ENCODE results near the gene KLHL30.
A peak's percentile ranks its signal among the peaks of the same experiment; 100 is the strongest.

KLHL30 gene

GRCh38 chr2:238116298-238117198, 21.9 kb upstream of the KLHL30 start:
- peak in 3 of 10 donors; percentile 36 to 74 (median 46) for DNase-seq
- intact Hi-C loops (cut with DNase I): no loop called here

GRCh38 chr2:238117199-238118154, 21.0 kb upstream of the KLHL30 start:
- DNase-seq: peak in 3 of 10 donors; percentile 47 to 63 (median 52)
- intact Hi-C loops (cut with DNase I): no loop called here

- DNase-seq: peak in 3 of 10 donors; percentile 55 to 78 (median 60)
- intact Hi-C loops (cut with DNase I): no loop called here
These were observed 18.6 kb upstream of the KLHL30 start for GRCh38 chr2:238119756-238120462.

GRCh38 chr2:238120463-238121298, 17.8 kb upstream of the KLHL30 start:
- peak in 3 of 10 donors; percentile 57 to 69 (median 61) for DNase-seq
- intact Hi-C loops (cut with DNase I): no loop called here

- intact Hi-C loops (cut with DNase I): no loop called here
- peak in 3 of 10 donors; percentile 48 to 70 (median 59) for DNase-seq
These were observed 16.8 kb upstream of the KLHL30 start for GRCh38 chr2:238121511-238122286.

GRCh38 chr2:238122287-238123217, 15.9 kb upstream of the KLHL30 start:
- intact Hi-C loops (cut with DNase I): no loop called here
- DNase-seq: peak in 3 of 10 donors; percentile 69 to 82 (median 74)

- intact Hi-C loops (cut with DNase I): no loop called here
- peak in 3 of 10 donors; percentile 48 to 81 (median 73) for DNase-seq
These were observed 15.1 kb upstream of the KLHL30 start for GRCh38 chr2:238123218-238123971.

- peak in 3 of 10 donors; percentile 56 to 68 (median 62) for DNase-seq
- intact Hi-C loops (cut with DNase I): no loop called here
These were observed 14.4 kb upstream of the KLHL30 start for GRCh38 chr2:238123991-238124470.

- intact Hi-C loops (cut with DNase I): no loop called here
- peak in 3 of 10 donors; percentile 37 to 62 (median 48) for DNase-seq
These were observed 13.9 kb upstream of the KLHL30 start for GRCh38 chr2:238124488-238125126.

- intact Hi-C loops (cut with DNase I): no loop called here
- peak in 3 of 10 donors; percentile 40 to 73 (median 72) for DNase-seq
These were observed 13.2 kb upstream of the KLHL30 start for GRCh38 chr2:238125127-238125885.

- intact Hi-C loops (cut with DNase I): no loop called here
- DNase-seq: no peak
These were observed 12.1 kb upstream of the KLHL30 start for GRCh38 chr2:238126338-238126737.

- DNase-seq: no peak
- intact Hi-C loops (cut with DNase I): no loop called here
These were observed 11.7 kb upstream of the KLHL30 start for GRCh38 chr2:238126775-238127164.

GRCh38 chr2:238127165-238128060, 11.1 kb upstream of the KLHL30 start:
- DNase-seq: peak in 3 of 10 donors; percentile 61 to 79 (median 77)
- intact Hi-C loops (cut with DNase I): no loop called here

GRCh38 chr2:238128061-238128440, 10.4 kb upstream of the KLHL30 start:
- peak in 3 of 10 donors; percentile 56 to 63 (median 62) for DNase-seq
- intact Hi-C loops (cut with DNase I): no loop called here
